ENCODE results near the gene TMEM178B. TPM values are rescaled to one million over a fixed set of nuclear protein-coding genes. Genes with fewer than 3 reads are reported as not detected.

TMEM178B gene
- total RNA-seq, 2 experiments from 2014 or later: not detected

DNA sequence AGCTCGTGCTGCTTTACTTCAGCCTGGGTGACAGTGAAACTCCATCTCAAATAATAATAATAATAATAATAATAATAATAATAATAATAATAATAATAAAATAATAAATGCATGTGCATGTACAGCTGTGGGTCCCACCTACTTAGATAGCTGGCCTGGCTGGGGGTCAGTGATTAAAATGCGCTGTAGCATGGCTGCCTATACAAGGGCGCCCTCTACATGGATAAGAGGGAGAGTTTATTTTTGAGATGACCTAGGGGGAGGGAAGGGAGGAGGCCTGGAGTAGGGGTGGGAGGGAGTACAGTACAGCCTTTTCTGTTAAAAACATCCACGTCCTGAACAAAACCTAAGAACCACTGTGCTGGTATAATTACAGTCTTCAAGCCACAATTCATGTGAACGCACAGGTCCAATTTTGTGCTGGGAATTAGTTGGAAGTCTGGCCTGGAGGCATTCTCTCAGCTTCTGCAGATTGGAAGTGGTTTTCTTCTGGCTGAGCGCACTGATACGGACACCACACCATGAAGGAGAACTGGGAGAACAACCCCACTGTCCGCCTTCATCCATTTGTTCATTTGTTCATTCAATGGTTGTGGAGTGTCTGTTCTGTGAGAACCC, 146.5 kb downstream of the TMEM178B start:
- H3K4me1 Mint-ChIP-seq (ENCODE audit: low read depth): no peaks in the 10 kb centered on the region
- TF ChIP-seq CTCF (IDR thresholded peaks at IDR 0.05): no peak
- H3K9me3 Mint-ChIP-seq: no peaks in the 10 kb centered on the region
- no peak for ATAC-seq (ENCODE audit: poor library complexity)
- Histone ChIP-seq H3K4me1 (ENCODE audit: insufficient read depth, low read length) (no peaks in the 10 kb centered on the region), H3K27ac (ENCODE audit: low read depth in 1 of 2, low read length in 2 of 2) (no peak overlapping the region), H3K4me3 (ENCODE audit: low read length) (no peak overlapping the region), H3K27me3 (ENCODE audit: control insufficient read depth in 1 of 2, insufficient read depth in 2 of 2, low read length in 2 of 2) (peaks cover 3 to 8% of the 10 kb centered on the region in 2 experiments), H3K36me3 (ENCODE audit: insufficient read depth, low read length) (no peaks in the 10 kb centered on the region), H3K9me3 (ENCODE audit: control insufficient read depth in 1 of 2, insufficient read depth in 1 of 2, low read length in 2 of 2) (no peaks in the 10 kb centered on the region)
- POLR2A ChIA-PET: no interaction called here
- CTCF ChIA-PET: no interaction called here
- peaks cover 31% of the 10 kb centered on the region for H3K27me3 Mint-ChIP-seq
- H3K27ac Mint-ChIP-seq: no peak overlapping the region
- no peaks in the 10 kb centered on the region for H3K36me3 Mint-ChIP-seq (ENCODE audit: low read depth)
- no peak for DNase-seq
- no peak overlapping the region for H3K4me3 Mint-ChIP-seq
- intact Hi-C loops (cut with DNase I, micrococcal nuclease): no loop called here

DNA sequence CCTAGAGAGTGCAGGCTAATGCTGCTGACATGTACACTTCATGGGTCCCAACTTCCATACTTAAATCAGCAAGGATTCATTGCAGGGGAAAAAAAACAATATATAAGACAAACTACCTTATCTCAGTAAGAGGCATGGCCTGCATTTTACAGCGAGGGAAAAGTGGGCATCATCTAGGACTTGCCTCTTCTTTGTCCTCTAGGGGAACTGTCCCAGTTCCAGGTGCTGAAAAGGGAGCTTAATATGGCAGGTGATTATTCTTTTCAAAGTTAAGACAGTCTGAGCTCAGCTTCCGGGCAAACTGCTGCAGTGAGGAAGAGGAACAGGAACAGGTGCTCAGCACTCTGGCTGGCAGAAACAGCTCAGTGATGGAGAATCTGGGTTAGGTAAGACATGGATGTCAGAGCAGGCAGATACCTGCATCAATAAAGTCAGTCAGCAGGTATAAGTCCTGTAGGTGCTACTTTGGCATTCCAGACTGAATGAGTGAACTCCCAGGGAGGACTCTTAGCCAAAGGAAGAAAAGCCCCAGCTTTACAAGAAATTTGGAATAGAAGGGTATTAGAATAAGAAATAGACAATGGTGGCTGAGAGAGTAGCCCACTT, 147.2 kb downstream of the TMEM178B start:
- Mint-ChIP-seq H3K36me3 (ENCODE audit: low read depth) (no peaks in the 10 kb centered on the region), H3K4me3 (no peak overlapping the region), H3K27me3 (peaks cover 31% of the 10 kb centered on the region), H3K4me1 (ENCODE audit: low read depth) (no peaks in the 10 kb centered on the region), H3K9me3 (no peaks in the 10 kb centered on the region), H3K27ac (no peak overlapping the region)
- intact Hi-C loops (cut with DNase I, micrococcal nuclease): no loop called here
- Histone ChIP-seq H3K9me3 (ENCODE audit: control insufficient read depth in 1 of 2, insufficient read depth in 1 of 2, low read length in 2 of 2) (no peaks in the 10 kb centered on the region), H3K36me3 (ENCODE audit: insufficient read depth, low read length) (no peaks in the 10 kb centered on the region), H3K4me1 (ENCODE audit: insufficient read depth, low read length) (no peaks in the 10 kb centered on the region), H3K27ac (ENCODE audit: low read depth in 1 of 2, low read length in 2 of 2) (no peak overlapping the region), H3K4me3 (ENCODE audit: low read length) (no peak overlapping the region), H3K27me3 (ENCODE audit: control insufficient read depth in 1 of 2, insufficient read depth in 2 of 2, low read length in 2 of 2) (peaks cover 3 to 8% of the 10 kb centered on the region in 2 experiments)
- POLR2A ChIA-PET: no interaction called here
- DNase-seq (no peak), ATAC-seq (ENCODE audit: poor library complexity) (no peak)
- no peak for TF ChIP-seq CTCF (IDR thresholded peaks at IDR 0.05)
- CTCF ChIA-PET: no interaction called here

DNA sequence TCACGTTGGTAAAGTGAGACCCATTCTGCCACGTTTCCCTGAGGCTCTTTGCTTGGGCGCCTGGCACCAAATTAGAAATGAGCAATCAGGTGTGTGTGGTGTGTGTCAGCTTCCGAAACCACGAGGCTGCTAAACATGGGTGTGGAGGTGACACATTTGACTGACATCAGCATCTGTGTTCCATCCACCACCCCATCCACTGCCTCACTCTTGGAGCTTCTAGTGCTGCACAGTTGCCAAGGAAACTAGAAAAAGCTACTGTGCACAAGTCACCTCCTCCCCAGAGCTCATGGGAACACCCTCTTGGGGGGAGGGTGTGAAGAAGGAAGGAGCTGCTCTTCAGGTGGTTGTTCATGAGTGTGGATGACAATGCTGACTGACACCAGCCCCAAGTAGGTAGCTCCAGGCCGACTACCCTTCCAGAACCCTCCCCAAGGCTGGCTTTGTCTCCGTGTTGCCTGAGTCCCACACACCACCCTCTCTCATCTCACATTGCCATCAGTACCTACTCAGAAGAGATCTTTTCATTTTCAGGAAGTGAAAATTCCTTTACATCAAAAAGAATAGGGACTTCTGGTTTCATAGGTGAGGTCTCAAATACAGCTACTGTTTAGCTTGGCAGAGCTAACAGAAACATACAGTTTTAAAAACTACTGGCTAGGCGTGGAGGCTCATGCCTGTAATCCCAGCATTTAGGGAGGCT, 152.2 kb downstream of the TMEM178B start:
- H3K4me3 ChIP-seq (ENCODE audit: low read length): no peak overlapping the region
- H3K27me3 ChIP-seq (ENCODE audit: control insufficient read depth in 1 of 2, insufficient read depth in 2 of 2, low read length in 2 of 2): peaks cover 0 to 3% of the 10 kb centered on the region in 2 experiments
- CTCF ChIA-PET: no interaction called here
- no peaks in the 10 kb centered on the region for H3K4me1 ChIP-seq (ENCODE audit: insufficient read depth, low read length)
- H3K36me3 Mint-ChIP-seq (ENCODE audit: low read depth): no peaks in the 10 kb centered on the region
- H3K36me3 ChIP-seq (ENCODE audit: insufficient read depth, low read length): no peaks in the 10 kb centered on the region
- H3K4me3 Mint-ChIP-seq: no peak overlapping the region
- H3K27ac Mint-ChIP-seq: no peak overlapping the region
- H3K9me3 ChIP-seq (ENCODE audit: control insufficient read depth in 1 of 2, insufficient read depth in 1 of 2, low read length in 2 of 2): no peaks in the 10 kb centered on the region
- no peaks in the 10 kb centered on the region for H3K9me3 Mint-ChIP-seq
- H3K27ac ChIP-seq (ENCODE audit: low read depth in 1 of 2, low read length in 2 of 2): no peak overlapping the region
- POLR2A ChIA-PET: no interaction called here
- peak in 1 of 14 experiments; percentile 0 for DNase-seq
- no peaks in the 10 kb centered on the region for H3K4me1 Mint-ChIP-seq (ENCODE audit: low read depth)
- intact Hi-C loops (cut with DNase I, micrococcal nuclease): no loop called here
- no peak for TF ChIP-seq CTCF (IDR thresholded peaks at IDR 0.05)
- peaks cover 19% of the 10 kb centered on the region for H3K27me3 Mint-ChIP-seq
- no peak for ATAC-seq (ENCODE audit: poor library complexity)

Data from CD4-positive, alpha-beta T cell (primary cell).